CD4-positive, alpha-beta memory T cell (primary cell): ENCODE data around the gene ARL8A. TPM values are rescaled to one million over a fixed set of nuclear protein-coding genes. Genes with fewer than 3 reads are reported as not detected.

ENCODE experiments used
- CTCF ChIA-PET: fragments of 350-600 bp; sonication (Branson Sonifier 250); formaldehyde crosslinking; loops from one replicate; lab custom pipeline; 2021; ENCODE audit warnings: inconsistent platforms; ENCODE audit not compliant: partially characterized antibody; lab: Charles Lee
- POLR2A ChIA-PET: fragments of 350-600 bp; sonication (Branson Sonifier 250); formaldehyde crosslinking; loops from one replicate; lab custom pipeline; 2021; ENCODE audit not compliant: partially characterized antibody; lab: Charles Lee
- DNase-seq, 5 donors: peaks; one replicate each; pipeline versions ENCODE4 v3.0.0 to v3.0.0-alpha.2; 2020 to 2022; ENCODE audit warnings: mixed read lengths in 1 of 5
- H3K27ac ChIP-seq: one replicate; pipeline ENCODE4 v1.7.0; 2013; ENCODE audit warnings: low read depth, low read length
- H3K27me3 ChIP-seq: 2 replicates; pipeline ENCODE4 v1.7.0; 2013; ENCODE audit warnings: mild to moderate bottlenecking, low read length, moderate library complexity; ENCODE audit not compliant: insufficient read depth
- H3K36me3 ChIP-seq: 2 replicates; pipeline ENCODE4 v1.7.0; 2013; ENCODE audit warnings: mild to moderate bottlenecking, low read length, moderate library complexity; ENCODE audit not compliant: insufficient read depth
- H3K4me1 ChIP-seq: 2 replicates; pipeline ENCODE4 v1.7.0; 2013; ENCODE audit warnings: mild to moderate bottlenecking, low read length, moderate library complexity; ENCODE audit not compliant: insufficient read depth
- H3K4me3 ChIP-seq, 2 donors: one replicate each; pipeline ENCODE4 v1.7.0; 2013; ENCODE audit warnings: low read length in 2 of 2, mild to moderate bottlenecking in 1 of 2
- H3K9me3 ChIP-seq, 2 donors: one replicate each; pipeline ENCODE4 v1.7.0; 2013; ENCODE audit warnings: low read length in 2 of 2, control low read depth in 1 of 2; ENCODE audit not compliant: control insufficient read depth in 1 of 2
- H3K27ac Mint-ChIP-seq, 7 donors: one replicate each; pipeline ENCODE4 v1.8.0; 2020 to 2021; ENCODE audit warnings: mixed read lengths in 7 of 7, mild to moderate bottlenecking in 6 of 7, inconsistent platforms in 3 of 7, moderate library complexity in 3 of 7
- H3K27me3 Mint-ChIP-seq, 2 donors: one replicate each; pipeline ENCODE4 v1.8.0; 2020 to 2021; ENCODE audit warnings: mixed read lengths in 2 of 2
- H3K36me3 Mint-ChIP-seq, 2 donors: one replicate each; pipeline ENCODE4 v1.8.0; 2020 to 2021; ENCODE audit warnings: mixed read lengths in 2 of 2, inconsistent platforms in 1 of 2, mild to moderate bottlenecking in 1 of 2
- H3K4me1 Mint-ChIP-seq, 4 donors: one replicate each; pipeline ENCODE4 v1.8.0; 2020 to 2021; ENCODE audit warnings: mixed read lengths in 4 of 4, mild to moderate bottlenecking in 1 of 4
- H3K4me3 Mint-ChIP-seq, 8 donors: one replicate each; pipeline ENCODE4 v1.8.0; 2020 to 2021; ENCODE audit warnings: mixed read lengths in 8 of 8, mild to moderate bottlenecking in 7 of 8, moderate library complexity in 6 of 8, inconsistent platforms in 3 of 8
- H3K9me3 Mint-ChIP-seq, 8 donors: one replicate each; pipeline ENCODE4 v1.8.0; 2020 to 2021; ENCODE audit warnings: mixed read lengths in 8 of 8, mild to moderate bottlenecking in 5 of 8, inconsistent platforms in 3 of 8, moderate library complexity in 1 of 8
- intact Hi-C: fragments of 100-400 bp; cut with micrococcal nuclease; formaldehyde crosslinking; loops from one replicate; pipeline ENCODE4 v1.15.1; 2023
- polyA plus RNA-seq, 2 donors: library from polyadenylated mRNA; unstranded; fragments of 300-500 nt; fragmentation: Illumina TruSeq; gene quantifications; one replicate each; pipeline ENCODE4 v1.2.3, GENCODE V29; 2021
- total RNA-seq, 2 experiments: library from RNA; stranded (reverse); gene quantifications; one replicate each; pipeline ENCODE4 v1.2.3, GENCODE V29; 2021

The ARL8A gene
- total and polyA plus RNA-seq, 4 experiments from 2014 or later, result 7.1 to 55.0 (median 29.4) TPM

GRCh38 chr1:202156590-202156989 is 12.1 kb upstream of the ARL8A start:
- POLR2A ChIA-PET, result interaction anchor here (1.4 to 10.7 kb wide), 2 partner anchors 8 to 10 kb away, joined by 4 to 164 read pairs; partner anchors contain the start of gene ARL8A
- H3K4me1 Mint-ChIP-seq, result peaks cover 44 to 74% (median 53%) of the 10 kb centered on the region in 4 donors
- peak overlapping the region; percentile 39 for H3K27ac ChIP-seq
- no peaks in the 10 kb centered on the region for H3K9me3 ChIP-seq
- H3K4me3 Mint-ChIP-seq, result peak overlapping the region in 4 of 8 donors; percentile 12 to 65 (median 43)
- peak overlapping the region; percentile 72 to 89 (median 86) for H3K27ac Mint-ChIP-seq
- peaks cover 30 to 64% of the 10 kb centered on the region in 2 donors for H3K36me3 Mint-ChIP-seq
- intact Hi-C loops, result no loop called here
- no peaks in the 10 kb centered on the region for H3K27me3 Mint-ChIP-seq
- H3K27me3 ChIP-seq, result no peaks in the 10 kb centered on the region
- CTCF ChIA-PET, result interaction anchor here (1.1 to 4.8 kb wide), 6 partner anchors 9 to 160 kb away, joined by 3 to 40 read pairs (median 19); no protein-coding TSS in a partner anchor
- no peak overlapping the region for H3K4me3 ChIP-seq
- H3K9me3 Mint-ChIP-seq, result no peaks in the 10 kb centered on the region
- DNase-seq, result no peak
- H3K4me1 ChIP-seq, result peaks cover 66% of the 10 kb centered on the region
- peaks cover 54% of the 10 kb centered on the region for H3K36me3 ChIP-seq

GRCh38 chr1:202155478-202156021 is 11.0 kb upstream of the ARL8A start:
- peak overlapping the region in 1 of 8 donors; percentile 11 for H3K4me3 Mint-ChIP-seq
- Histone ChIP-seq H3K4me1 (peaks cover 56% of the 10 kb centered on the region), H3K27me3 (no peaks in the 10 kb centered on the region), H3K36me3 (peaks cover 64% of the 10 kb centered on the region), H3K9me3 (no peaks in the 10 kb centered on the region), H3K27ac (peak overlapping the region; percentile 56), H3K4me3 (no peak overlapping the region)
- no peaks in the 10 kb centered on the region for H3K27me3 Mint-ChIP-seq
- ChIA-PET CTCF (interaction anchor here (0.6 to 4.8 kb wide), 24 partner anchors 8 to 226 kb away, joined by 3 to 40 read pairs (median 4); partner anchors contain the start of genes ARL8A and LGR6), POLR2A (interaction anchor here (1.3 to 10.7 kb wide), 3 partner anchors 6 to 11 kb away, joined by 7 to 164 read pairs (median 30); partner anchors contain the start of genes ARL8A and PTPN7)
- intact Hi-C loops, result loop anchor here (2.0 kb wide), 1 partner anchor 29 kb away; no protein-coding TSS in a partner anchor
- H3K4me1 Mint-ChIP-seq, result peaks cover 34 to 64% (median 50%) of the 10 kb centered on the region in 4 donors
- H3K27ac Mint-ChIP-seq, result peak overlapping the region; percentile 72 to 95 (median 89)
- no peaks in the 10 kb centered on the region for H3K9me3 Mint-ChIP-seq
- H3K36me3 Mint-ChIP-seq, result peaks cover 38 to 74% of the 10 kb centered on the region in 2 donors
- DNase-seq, result peak in 1 of 5 donors; percentile 50

GRCh38 chr1:202154766-202155477 is 10.4 kb upstream of the ARL8A start:
- CTCF ChIA-PET, result interaction anchor here (0.6 to 4.8 kb wide), 26 partner anchors 8 to 565 kb away, joined by 3 to 40 read pairs (median 3); partner anchors contain the start of genes ARL8A and LGR6
- DNase-seq, result peak; percentile 58 to 70 (median 64)
- H3K27me3 ChIP-seq, result no peaks in the 10 kb centered on the region
- intact Hi-C loops, result loop anchor here (2.0 kb wide), 1 partner anchor 30 kb away; no protein-coding TSS in a partner anchor
- Mint-ChIP-seq H3K27ac (peak overlapping the region; percentile 72 to 95 (median 90)), H3K27me3 (no peaks in the 10 kb centered on the region), H3K36me3 (peaks cover 39 to 75% of the 10 kb centered on the region in 2 donors), H3K4me1 (peaks cover 32 to 60% (median 48%) of the 10 kb centered on the region in 4 donors), H3K9me3 (no peaks in the 10 kb centered on the region), H3K4me3 (peak overlapping the region in 4 of 8 donors; percentile 26 to 61 (median 39))
- peak overlapping the region; percentile 56 for H3K27ac ChIP-seq
- peaks cover 55% of the 10 kb centered on the region for H3K4me1 ChIP-seq
- H3K9me3 ChIP-seq, result no peaks in the 10 kb centered on the region
- POLR2A ChIA-PET, result interaction anchor here (0.6 to 10.7 kb wide), 6 partner anchors 7 to 120 kb away, joined by 3 to 164 read pairs (median 5); partner anchors contain the start of genes ARL8A and PTPN7
- peaks cover 70% of the 10 kb centered on the region for H3K36me3 ChIP-seq
- no peak overlapping the region for H3K4me3 ChIP-seq

- no peaks in the 10 kb centered on the region for H3K27me3 ChIP-seq
- Mint-ChIP-seq H3K9me3 (no peaks in the 10 kb centered on the region), H3K27me3 (no peaks in the 10 kb centered on the region), H3K36me3 (peaks cover 39 to 72% of the 10 kb centered on the region in 2 donors), H3K4me1 (peaks cover 32 to 55% (median 44%) of the 10 kb centered on the region in 4 donors), H3K27ac (peak overlapping the region; percentile 72 to 95 (median 90)), H3K4me3 (no peak overlapping the region)
- H3K4me3 ChIP-seq, result no peak overlapping the region
- DNase-seq, result no peak
- CTCF ChIA-PET, result interaction anchor here (0.8 to 4.8 kb wide), 20 partner anchors 8 to 565 kb away, joined by 3 to 40 read pairs (median 4); partner anchors contain the start of gene LGR6
- peaks cover 74% of the 10 kb centered on the region for H3K36me3 ChIP-seq
- intact Hi-C loops, result loop anchor here (2.0 kb wide), 1 partner anchor 31 kb away; no protein-coding TSS in a partner anchor
- H3K27ac ChIP-seq, result peak overlapping the region; percentile 56
- no peaks in the 10 kb centered on the region for H3K9me3 ChIP-seq
- peaks cover 52% of the 10 kb centered on the region for H3K4me1 ChIP-seq
- POLR2A ChIA-PET, result interaction anchor here (0.6 to 10.7 kb wide), 6 partner anchors 7 to 121 kb away, joined by 3 to 164 read pairs (median 5); partner anchors contain the start of genes ARL8A and PTPN7
Measured at GRCh38 chr1:202154148-202154765, 9.7 kb upstream of the ARL8A start.

GRCh38 chr1:202153284-202153683 is 8.7 kb upstream of the ARL8A start:
- no peaks in the 10 kb centered on the region for H3K9me3 ChIP-seq
- peak overlapping the region; percentile 19 to 90 (median 67) for H3K27ac Mint-ChIP-seq
- DNase-seq, result no peak
- no peaks in the 10 kb centered on the region for H3K27me3 Mint-ChIP-seq
- H3K36me3 ChIP-seq, result peaks cover 78% of the 10 kb centered on the region
- intact Hi-C loops, result no loop called here
- peak overlapping the region in 1 of 8 donors; percentile 31 for H3K4me3 Mint-ChIP-seq
- CTCF ChIA-PET, result interaction anchor here (0.9 to 4.8 kb wide), 5 partner anchors 9 to 40 kb away, joined by 4 to 40 read pairs (median 7); partner anchors contain the start of gene LGR6
- peaks cover 43 to 75% of the 10 kb centered on the region in 2 donors for H3K36me3 Mint-ChIP-seq
- no peaks in the 10 kb centered on the region for H3K9me3 Mint-ChIP-seq
- POLR2A ChIA-PET, result interaction anchor here (1.0 to 10.7 kb wide), 3 partner anchors 7 to 12 kb away, joined by 3 to 164 read pairs (median 30); partner anchors contain the start of genes ARL8A and PTPN7
- no peaks in the 10 kb centered on the region for H3K27me3 ChIP-seq
- peaks cover 29 to 45% (median 37%) of the 10 kb centered on the region in 4 donors for H3K4me1 Mint-ChIP-seq
- H3K4me3 ChIP-seq, result no peak overlapping the region
- H3K4me1 ChIP-seq, result peaks cover 43% of the 10 kb centered on the region
- peak overlapping the region; percentile 56 for H3K27ac ChIP-seq

- peaks cover 44 to 76% of the 10 kb centered on the region in 2 donors for H3K36me3 Mint-ChIP-seq
- peaks cover 34% of the 10 kb centered on the region for H3K4me1 ChIP-seq
- CTCF ChIA-PET, result interaction anchor here (1.0 to 4.8 kb wide), 5 partner anchors 8 to 40 kb away, joined by 3 to 40 read pairs (median 5); partner anchors contain the start of genes LGR6 and PTPN7
- intact Hi-C loops, result no loop called here
- no peak for DNase-seq
- peaks cover 24 to 37% (median 30%) of the 10 kb centered on the region in 4 donors for H3K4me1 Mint-ChIP-seq
- no peaks in the 10 kb centered on the region for H3K27me3 ChIP-seq
- POLR2A ChIA-PET, result interaction anchor here (1.0 to 5.0 kb wide), 2 partner anchors 9 to 13 kb away, joined by 3 to 30 read pairs; partner anchors contain the start of gene PTPN7
- H3K27ac ChIP-seq, result no peak overlapping the region
- H3K4me3 Mint-ChIP-seq, result no peak overlapping the region
- no peaks in the 10 kb centered on the region for H3K27me3 Mint-ChIP-seq
- no peaks in the 10 kb centered on the region for H3K9me3 Mint-ChIP-seq
- peak overlapping the region in 3 of 7 donors; percentile 70 to 80 (median 79) for H3K27ac Mint-ChIP-seq
- no peak overlapping the region for H3K4me3 ChIP-seq
- H3K36me3 ChIP-seq, result peaks cover 82% of the 10 kb centered on the region
- H3K9me3 ChIP-seq, result no peaks in the 10 kb centered on the region
Measured at GRCh38 chr1:202152399-202152798, 7.9 kb upstream of the ARL8A start.
